GM23248 (cell line): ENCODE results near the gene SINHCAF.

Experiments used
- EZH2 ChIP-seq: fragments of 200-600 bp; sonication (generic); IDR thresholded peaks from 2 replicates; pipeline ENCODE4 v1.6.1; 2018; ENCODE audit warnings: antibody characterized with exemption, mild to moderate bottlenecking; ENCODE audit not compliant: insufficient read depth, poor library complexity, severe bottlenecking
- EZH2phosphoT487 ChIP-seq: fragments of 200-600 bp; sonication (generic); IDR thresholded peaks from 2 replicates; pipeline ENCODE4 v1.6.1; 2018; ENCODE audit warnings: antibody characterized with exemption, moderate library complexity, mild to moderate bottlenecking, low read depth; ENCODE audit not compliant: insufficient read depth

DNA sequence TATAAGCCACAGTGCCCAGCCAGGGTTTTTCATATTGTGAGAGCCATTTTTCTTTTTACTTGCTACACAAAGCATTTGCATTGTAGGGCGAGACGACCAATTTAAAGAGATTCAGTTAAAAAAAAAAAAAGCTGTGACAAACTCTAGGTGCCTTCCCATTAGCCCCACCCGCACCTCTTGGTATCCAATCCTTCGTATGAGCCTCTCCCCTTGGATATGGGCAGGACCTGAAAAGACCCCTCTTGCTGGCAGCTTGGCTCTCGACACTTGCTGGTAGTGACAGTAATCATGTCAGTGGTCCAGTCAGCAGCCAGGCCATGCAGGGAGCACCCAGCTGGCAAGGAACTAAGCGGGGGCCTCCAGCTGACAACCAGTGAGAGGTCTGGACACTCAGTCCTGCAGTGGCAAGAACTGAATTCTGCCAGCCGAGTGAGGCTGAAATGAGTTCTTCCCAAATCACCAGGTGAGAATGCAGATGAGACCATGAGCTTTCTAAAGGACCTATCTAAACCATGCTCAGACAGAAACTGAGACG is 46.5 kb downstream of the SINHCAF start:
- TF ChIP-seq EZH2 (no peak), EZH2phosphoT487 (no peak)
